ENCODE results near the gene TEX51. TPM values are rescaled to one million over a fixed set of nuclear protein-coding genes. Genes with fewer than 3 reads are reported as not detected.

The TEX51 gene
- total and polyA plus RNA-seq, 2 of the 4 experiments (the other 2 are of a cell fraction), result not detected

DNA sequence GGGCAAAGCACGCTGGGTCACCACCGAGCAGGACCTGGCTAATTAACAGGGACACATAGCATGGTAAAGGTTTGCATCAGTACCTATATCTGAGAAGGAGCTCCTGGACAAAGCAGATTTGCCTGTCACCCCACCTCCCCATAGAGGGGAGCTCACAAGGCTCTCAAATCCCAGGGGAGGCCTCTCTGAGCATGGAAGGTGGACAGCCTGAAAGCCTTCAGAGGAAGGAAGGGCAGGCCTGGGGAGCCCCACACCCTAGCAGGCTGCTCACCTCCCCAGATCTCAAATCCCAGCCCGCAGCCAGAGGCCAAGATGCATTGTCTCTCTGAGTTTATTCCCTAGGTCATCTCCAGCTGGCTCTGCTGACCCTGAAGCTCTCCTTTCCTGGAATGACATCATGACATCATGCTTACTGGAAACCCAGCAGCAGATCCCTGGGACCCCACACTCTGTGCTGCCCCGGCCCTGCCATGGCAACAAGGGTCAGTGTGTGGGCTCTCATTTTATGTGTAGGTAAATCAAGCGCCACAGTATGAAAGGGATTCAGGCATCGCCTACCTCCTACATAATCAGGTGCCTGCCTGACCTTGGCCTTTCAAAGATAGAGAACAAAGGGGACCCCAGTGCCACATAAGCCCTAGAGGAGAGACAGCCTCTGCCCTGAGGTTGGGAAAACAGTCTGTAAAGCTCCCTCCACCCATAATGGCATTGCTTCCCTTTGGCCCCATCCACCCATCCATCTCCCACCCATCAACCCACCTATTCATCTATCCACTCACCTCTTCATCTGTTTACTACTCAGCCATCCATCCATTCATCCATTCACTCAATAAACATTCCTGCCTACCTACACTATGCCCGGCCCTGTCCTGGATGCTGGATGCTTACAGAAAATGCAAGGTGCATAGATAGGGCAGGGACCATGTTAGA, 15.7 kb upstream of the TEX51 start:
- Histone ChIP-seq H2AFZ (replicated peaks; ENCODE audit: low read length, poor library complexity) (no peak overlapping the region), H3K9me3 (ENCODE audit: control insufficient read depth, insufficient read depth, low read length) (no peaks in the 10 kb centered on the region), H3K4me1 (ENCODE audit: control insufficient read depth, insufficient read depth, low read length) (no peaks in the 10 kb centered on the region; the same call in 1 of the 2 replicates), H3K14ac (replicated peaks; ENCODE audit: low read depth, low read length) (no peak overlapping the region), H4K8ac (ENCODE audit: low read depth in 2 of 2, low read length in 2 of 2) (no peak overlapping the region), H3K4me3 (ENCODE audit: insufficient read depth, low read depth, low read length) (no peak overlapping the region), H3K9ac (ENCODE audit: low read depth, low read length) (no peak overlapping the region), H3K9me1 (ENCODE audit: insufficient read depth, low read length) (0 out of 2 replicates have a peak, but pooled peaks cover 4% of the 10 kb centered on the region), H4K20me1 (ENCODE audit: insufficient read depth, low read length) (no peaks in the 10 kb centered on the region), H2BK120ac (ENCODE audit: low read depth, low read length) (no peak overlapping the region), H3K18ac (ENCODE audit: low read depth, low read length) (no peak overlapping the region), H3K79me1 (ENCODE audit: low read depth in 1 of 2, low read length in 2 of 2) (no peaks in the 10 kb centered on the region), H3K4ac (ENCODE audit: low read depth, low read length) (no peak overlapping the region), H2BK15ac (ENCODE audit: low read depth, low read length) (no peak overlapping the region), H3K4me2 (ENCODE audit: low read depth, low read length) (no peak overlapping the region), H2AK5ac (ENCODE audit: low read depth, low read length) (no peak overlapping the region), H3K27ac (ENCODE audit: insufficient read depth, low read length) (no peak overlapping the region), H2BK5ac (ENCODE audit: low read depth, low read length, poor library complexity, severe bottlenecking) (no peak overlapping the region), H3K36me3 (ENCODE audit: control insufficient read depth, insufficient read depth, low read length) (no peaks in the 10 kb centered on the region), H3K23ac (ENCODE audit: low read depth, low read length) (no peak overlapping the region), H2AK9ac (replicated peaks; ENCODE audit: low read depth, low read length, poor library complexity) (no peak overlapping the region), H3K27me3 (ENCODE audit: control insufficient read depth, insufficient read depth, low read length) (peaks cover 4% of the 10 kb centered on the region), H4K5ac (ENCODE audit: low read depth, low read length) (no peak overlapping the region), H2BK20ac (ENCODE audit: low read depth, low read length) (no peak overlapping the region), H3K56ac (ENCODE audit: extremely low read depth, insufficient read depth, low read length) (no peak overlapping the region), H4K91ac (ENCODE audit: insufficient read depth, low read depth, low read length) (no peak overlapping the region)
- DNase-seq, result no peak
- intact Hi-C loops (cut with micrococcal nuclease), result loop anchor here (10.0 kb wide), 1 partner anchor 172 kb away; no protein-coding TSS in a partner anchor
- dilution Hi-C loops (cut with HindIII; ENCODE audit: low sequenced_read_pairs, unreplicated experiment), result no loop called here
- CTCF ChIA-PET, result no interaction called here
- WGBS, 2 experiments (ENCODE audit: extremely low coverage in 2 of 2, insufficient read length in 1 of 2), result no CpG with 5 or more reads among the region's 7 CpGs
- no peak for TF ChIP-seq NFE2L2 (IDR thresholded peaks at IDR 0.05; ENCODE audit: low read depth, low read length)
- no peak for TF ChIP-seq RCOR1 (IDR thresholded peaks at IDR 0.05; ENCODE audit: insufficient replicate concordance, low read length)
- TF ChIP-seq FOS (IDR thresholded peaks at IDR 0.05; ENCODE audit: low read depth, low read length), result no peak
- TF ChIP-seq MXI1 (IDR thresholded peaks at IDR 0.05; ENCODE audit: borderline replicate concordance, low read depth, low read length), result no peak
- no peak for TF ChIP-seq CEBPB (IDR thresholded peaks at IDR 0.05; ENCODE audit: low read depth, low read length)
- no peak for TF ChIP-seq RAD21 (IDR thresholded peaks at IDR 0.05; ENCODE audit: low read length)
- no peak for TF ChIP-seq SMC3 (IDR thresholded peaks at IDR 0.05; ENCODE audit: low read depth, low read length)
- no peak for TF ChIP-seq RFX5 (IDR thresholded peaks at IDR 0.05; ENCODE audit: low read depth, low read length)
- no peak for TF ChIP-seq BHLHE40 (IDR thresholded peaks at IDR 0.05; ENCODE audit: low read depth, low read length)
- TF ChIP-seq POLR2A (IDR thresholded peaks at IDR 0.05; ENCODE audit: low read depth, low read length), result no peak
- BruUV-seq (replicated peaks), result no TSS peak
- no peak for ATAC-seq (ENCODE audit: low read depth)
- POLR2A ChIA-PET (ENCODE audit: unreplicated experiment), result no interaction called here
- in situ Hi-C loops (cut with MboI; ENCODE audit: low sequenced_read_pairs), result no loop called here

Measured in IMR-90 (cell line).